HG03095 (cell line): ENCODE measurements around the gene IPO5.

Experiments
- ATAC-seq: cut with Tn5 transposase; IDR thresholded peaks from one replicate; pipeline ENCODE4 v1.9.1; 2021; ENCODE audit warnings: moderate library complexity; ENCODE audit not compliant: unreplicated experiment

Gene IPO5

GRCh38 chr13:97953376-97953970 is at the start of gene IPO5:
Gene IPO5, plus strand, starts transcription at chr13:97953675. Its CDS starts 23,022 bp downstream, at chr13:97976697.
- ATAC-seq, result no peak

GRCh38 chr13:97904059-97904458 is 49.4 kb upstream of the IPO5 start:
- ATAC-seq, result no peak

GRCh38 chr13:97905517-97905916 is 48.0 kb upstream of the IPO5 start:
- ATAC-seq, result no peak

GRCh38 chr13:97911311-97912138 is 42.0 kb upstream of the IPO5 start:
- no peak for ATAC-seq

GRCh38 chr13:97912139-97912535 is 41.3 kb upstream of the IPO5 start:
- ATAC-seq, result no peak

GRCh38 chr13:97913206-97913605 is 40.3 kb upstream of the IPO5 start:
- no peak for ATAC-seq

GRCh38 chr13:97914540-97914939 is 38.9 kb upstream of the IPO5 start:
- ATAC-seq, result no peak

GRCh38 chr13:97921176-97921816 is 32.2 kb upstream of the IPO5 start:
- no peak for ATAC-seq

- no peak for ATAC-seq
Observed at GRCh38 chr13:97928301-97928700, 25.2 kb upstream of the IPO5 start.

- ATAC-seq, result no peak
Observed at GRCh38 chr13:97932036-97932435, 21.4 kb upstream of the IPO5 start.

GRCh38 chr13:97932647-97933046 is 20.8 kb upstream of the IPO5 start:
- no peak for ATAC-seq

GRCh38 chr13:97933776-97934175 is 19.7 kb upstream of the IPO5 start:
- ATAC-seq, result no peak

GRCh38 chr13:97934590-97934989 is 18.9 kb upstream of the IPO5 start:
- no peak for ATAC-seq

- no peak for ATAC-seq
Observed at GRCh38 chr13:97935071-97935470, 18.4 kb upstream of the IPO5 start.

- no peak for ATAC-seq
Observed at GRCh38 chr13:97936036-97936435, 17.4 kb upstream of the IPO5 start.

GRCh38 chr13:97938706-97939475 is 14.6 kb upstream of the IPO5 start:
- ATAC-seq, result no peak

GRCh38 chr13:97944396-97945029 is 9.0 kb upstream of the IPO5 start:
- no peak for ATAC-seq

- no peak for ATAC-seq
Observed at GRCh38 chr13:97945342-97945741, 8.1 kb upstream of the IPO5 start.

- no peak for ATAC-seq
Observed at GRCh38 chr13:97945792-97946419, 7.6 kb upstream of the IPO5 start.

- ATAC-seq, result no peak
Observed at GRCh38 chr13:97946951-97947588, 6.4 kb upstream of the IPO5 start.
